GM18505 (cell line): ENCODE results near the gene PDGFC.

Experiments
- ATAC-seq: cut with Tn5 transposase; IDR thresholded peaks from one replicate; pipeline ENCODE4 v1.9.1; 2021; ENCODE audit not compliant: unreplicated experiment
- POLR2A ChIP-seq: IDR thresholded peaks from 4 replicates; pipeline ENCODE4 v1.6.1; 2011; ENCODE audit warnings: borderline replicate concordance; ENCODE audit not compliant: insufficient read depth, insufficient read length; ENCODE audit errors: extremely low read depth

PDGFC gene

DNA sequence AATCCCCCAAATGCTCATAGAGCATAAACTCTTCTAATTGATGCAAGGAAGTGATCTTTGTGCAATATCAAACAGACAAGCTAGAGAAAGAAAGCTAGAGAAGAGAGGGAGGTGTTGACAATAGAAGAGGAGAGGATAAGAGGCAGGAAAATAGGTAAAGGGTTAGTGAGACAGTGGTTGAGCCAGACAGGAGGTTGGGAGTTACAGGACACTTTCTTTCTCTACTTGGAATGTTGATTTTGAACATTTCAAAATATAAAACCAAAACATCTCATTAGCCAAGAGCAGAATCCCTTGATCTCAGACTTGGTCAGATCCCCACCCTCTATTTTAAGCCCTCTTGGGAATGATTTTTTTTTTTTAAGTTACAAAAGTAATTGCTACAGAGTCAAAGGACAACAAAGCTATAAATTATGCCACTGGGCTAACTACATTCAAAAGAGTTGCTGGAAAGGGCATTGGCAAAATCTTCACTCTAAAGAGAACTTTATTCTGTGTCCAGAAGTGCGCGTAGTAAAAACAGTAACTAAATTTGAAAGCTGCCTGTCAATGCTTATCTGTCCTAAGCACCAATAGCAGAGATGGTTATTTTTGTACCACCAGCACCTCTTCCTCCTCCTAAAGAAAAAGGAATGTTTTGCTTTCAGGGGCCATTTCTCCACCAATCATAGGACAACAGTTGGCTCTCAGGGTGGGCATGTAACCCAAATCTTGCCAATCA is 133.8 kb downstream of the PDGFC start:
- no peak for TF ChIP-seq POLR2A
- ATAC-seq = no peak

GRCh38 chr4:156832886-156833285 is 138.7 kb downstream of the PDGFC start:
- no peak for TF ChIP-seq POLR2A
- no peak for ATAC-seq

DNA sequence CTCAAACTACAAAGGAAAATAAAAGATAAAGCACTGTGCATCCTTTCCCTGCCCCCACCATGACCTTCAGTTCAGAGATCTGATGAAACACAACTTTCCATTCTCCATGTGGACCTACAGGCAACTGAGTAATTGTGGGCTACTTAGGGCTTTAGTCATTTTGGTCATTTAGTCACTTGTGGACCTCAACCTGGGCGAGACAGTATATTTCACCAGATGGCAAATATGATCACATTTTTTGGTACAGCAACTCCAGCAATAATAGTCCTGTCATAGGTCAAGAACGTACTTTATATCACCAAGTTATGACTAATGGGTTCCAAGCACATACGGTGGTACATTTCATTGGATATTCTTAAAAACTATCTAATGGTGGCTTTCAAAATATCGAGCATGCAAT is 141.2 kb downstream of the PDGFC start:
- no peak for TF ChIP-seq POLR2A
- no peak for ATAC-seq

DNA sequence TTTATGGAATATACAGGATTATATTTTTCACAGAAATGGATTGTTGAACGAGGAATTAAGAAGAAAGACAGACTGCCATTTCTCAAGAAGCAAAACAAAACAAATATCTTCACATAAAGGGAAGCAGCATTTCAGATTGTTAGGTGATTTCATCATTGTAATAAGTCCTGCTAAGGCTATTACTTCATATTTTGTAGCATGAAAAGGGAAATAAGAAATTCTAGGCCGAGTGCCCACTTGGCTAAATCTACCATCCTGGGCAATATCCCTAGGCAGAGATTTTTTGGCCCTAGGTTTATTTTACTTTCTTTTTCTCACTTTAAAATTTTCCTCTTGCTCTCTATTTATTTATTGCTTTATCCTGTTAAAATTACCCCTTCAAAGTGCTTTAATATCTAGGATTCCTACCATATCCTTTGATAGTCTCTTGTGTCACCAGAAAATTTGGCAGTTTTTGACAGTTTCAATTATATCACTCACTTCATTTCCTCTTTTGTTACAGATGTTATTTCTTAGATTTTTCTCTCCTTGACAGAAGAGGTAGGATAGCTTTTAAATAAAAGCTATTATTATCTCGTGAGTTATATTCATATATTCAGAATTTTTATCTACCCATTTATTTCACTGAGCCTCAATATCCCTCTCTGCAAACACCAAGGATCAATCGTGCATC is 142.3 kb downstream of the PDGFC start:
- ATAC-seq = no peak

GRCh38 chr4:156827519-156827918 is 144.1 kb downstream of the PDGFC start:
- no peak for TF ChIP-seq POLR2A
- no peak for ATAC-seq

More for the DNA sequence above, 142.3 kb downstream of the PDGFC start:
- no peak for TF ChIP-seq POLR2A

DNA sequence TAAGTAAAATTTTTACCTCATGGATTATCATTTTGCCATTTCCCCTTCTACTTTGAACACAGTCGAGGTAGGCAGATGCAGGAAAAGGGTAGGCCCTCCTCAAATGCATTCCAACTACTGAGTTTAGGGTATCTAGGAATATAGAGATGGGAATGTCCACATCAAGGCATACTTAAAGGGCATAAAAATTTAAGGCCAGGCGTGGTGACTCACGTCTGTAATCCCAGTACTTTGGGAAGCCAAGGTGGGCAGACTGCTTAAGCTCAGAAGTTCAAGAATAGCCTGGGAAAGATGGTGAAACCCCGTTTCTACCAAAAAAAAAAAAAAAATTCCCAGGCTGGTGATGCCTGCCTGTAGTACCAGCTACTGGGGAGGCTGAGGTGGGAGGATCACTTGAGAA is 146.5 kb downstream of the PDGFC start:
- no peak for ATAC-seq
- TF ChIP-seq POLR2A = no peak

- no peak for ATAC-seq
Observed at GRCh38 chr4:156824451-156825060, 147.0 kb downstream of the PDGFC start.

DNA sequence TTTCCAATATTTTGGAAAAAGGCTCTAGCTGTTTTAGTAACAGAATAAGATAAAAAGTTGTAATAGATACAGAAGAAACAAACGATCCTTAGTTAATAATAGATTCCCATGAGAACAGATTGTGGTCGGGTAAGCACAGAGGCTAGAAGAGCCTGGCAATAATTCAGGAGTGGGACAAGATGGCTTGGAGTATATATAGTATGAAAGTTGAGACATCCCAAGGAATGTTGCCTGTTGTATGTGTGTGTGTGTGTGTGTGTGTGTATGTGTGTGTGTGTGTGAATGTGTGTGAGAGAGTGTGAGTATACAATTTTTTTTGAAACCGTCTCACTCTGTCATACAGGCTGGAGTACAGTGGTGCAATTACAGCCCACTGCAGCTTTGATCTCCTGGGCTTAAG is 150.7 kb downstream of the PDGFC start:
- no peak for ATAC-seq
- no peak for TF ChIP-seq POLR2A

More at GRCh38 chr4:156824451-156825060, 147.0 kb downstream of the PDGFC start:
- no peak for TF ChIP-seq POLR2A

- no peak for TF ChIP-seq POLR2A
Observed at GRCh38 chr4:156816360-156816755, 155.2 kb downstream of the PDGFC start.

GRCh38 chr4:156815717-156816359 is 155.8 kb downstream of the PDGFC start:
- no peak for ATAC-seq
- no peak for TF ChIP-seq POLR2A

More at GRCh38 chr4:156816360-156816755, 155.2 kb downstream of the PDGFC start:
- ATAC-seq = no peak

DNA sequence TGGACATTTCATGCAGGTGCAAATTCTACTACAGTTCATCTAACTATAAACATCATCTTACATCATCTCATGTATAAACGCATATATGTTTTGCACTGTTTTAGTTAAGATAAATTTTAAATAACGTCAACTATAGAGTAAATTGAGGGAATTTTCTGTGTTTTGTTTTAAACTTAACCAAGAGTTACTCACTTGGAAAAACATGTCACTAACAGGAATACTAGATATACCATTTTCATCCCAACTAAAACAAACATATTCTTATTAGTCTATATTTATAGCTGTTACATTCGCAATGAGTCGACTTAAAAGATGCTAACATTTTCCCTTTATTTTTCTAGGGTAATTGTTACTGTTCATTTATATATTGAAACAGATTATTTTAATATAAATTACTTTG is 159.6 kb downstream of the PDGFC start:
- ATAC-seq = no peak
- TF ChIP-seq POLR2A = no peak

GRCh38 chr4:156811286-156811685 is 160.3 kb downstream of the PDGFC start:
- ATAC-seq = no peak
- no peak for TF ChIP-seq POLR2A

DNA sequence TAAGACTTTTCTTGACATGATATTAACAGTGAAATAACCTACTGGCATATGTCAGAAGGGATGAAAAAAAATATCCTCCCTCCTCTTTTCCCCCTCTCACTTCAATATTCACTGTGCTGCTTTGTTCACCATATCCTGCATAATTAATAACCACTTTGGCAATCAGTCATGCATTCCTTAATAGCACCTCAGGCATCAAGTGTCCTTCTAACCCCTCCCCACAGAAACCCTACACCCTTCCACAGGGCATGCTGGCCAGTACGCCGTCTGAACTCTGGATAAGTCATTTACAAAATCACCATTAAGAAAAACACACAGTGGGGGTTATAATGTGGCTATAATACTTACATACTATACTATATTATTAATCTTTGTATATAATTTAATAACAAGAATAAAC is 165.9 kb downstream of the PDGFC start:
- no peak for TF ChIP-seq POLR2A
- no peak for ATAC-seq
